ENCODE data around the gene JPH3. TPM values are rescaled to one million over a fixed set of nuclear protein-coding genes. Genes with fewer than 3 reads are reported as not detected.
"Not testable (repeated sequence)": the region's sequence is repeated elsewhere in the genome, so short reads cannot be mapped to it uniquely, and the experiment has no call there.

Gene JPH3
- polyA plus RNA-seq, 1 donor (not counting 4 experiments of a cell fraction or from before 2014, with no cell fraction given) = not detected

GRCh38 chr16:87575027-87575804, 27.1 kb upstream of the JPH3 start:
- H3K4me3 ChIP-seq (ENCODE audit: control insufficient read depth in 2 of 3, extremely low read depth in 1 of 3, insufficient read depth in 2 of 3, low read depth in 1 of 3, low read length in 3 of 3) = no peak overlapping the region
- DNase-seq (ENCODE audit: low read depth, low spot score) (no peak), FAIRE-seq (no peak)
- dilution Hi-C loops (cut with MboI; ENCODE audit: extremely low pct_ligation_motif_present, low sequenced_read_pairs) = no loop called here
- H3K79me2 ChIP-seq (ENCODE audit: control insufficient read depth, insufficient read depth, low read length) = no peaks in the 10 kb centered on the region
- H3K9me3 ChIP-seq (ENCODE audit: control insufficient read depth, low read depth, low read length) = no peaks in the 10 kb centered on the region
- no peaks in the 10 kb centered on the region for H4K20me1 ChIP-seq (ENCODE audit: control insufficient read depth, extremely low read depth, insufficient read depth, low read length)
- no peak overlapping the region for H3K4me2 ChIP-seq (ENCODE audit: control insufficient read depth, extremely low read depth, insufficient read depth, low read depth, low read length)
- no peaks in the 10 kb centered on the region for H3K9me1 ChIP-seq (ENCODE audit: control insufficient read depth, extremely low read depth, insufficient read depth, low read length)
- H3K27me3 ChIP-seq (ENCODE audit: control insufficient read depth, extremely low read depth, insufficient read depth, low read length) = peaks cover 20% of the 10 kb centered on the region
- no peaks in the 10 kb centered on the region for H3K36me3 ChIP-seq (ENCODE audit: control insufficient read depth in 2 of 2, extremely low read depth in 1 of 2, insufficient read depth in 2 of 2, low read length in 2 of 2)
- TF ChIP-seq CTCF (optimal IDR thresholded peaks at IDR 0.05 in 1 of 3, IDR thresholded peaks at IDR 0.05 in 1 of 3, conservative IDR thresholded peaks at IDR 0.05 in 1 of 3; ENCODE audit: extremely low read depth in 1 of 3, insufficient read depth in 2 of 3, low read length in 3 of 3) (no peak), EZH2 (IDR thresholded peaks at IDR 0.05; ENCODE audit: low read length) (no peak)
- no peaks in the 10 kb centered on the region for H3K4me1 ChIP-seq (ENCODE audit: control insufficient read depth, extremely low read depth, insufficient read depth, low read length)
- no peak overlapping the region for H3K27ac ChIP-seq (ENCODE audit: control insufficient read depth, insufficient read depth, low read length)
- no peak overlapping the region for H2AFZ ChIP-seq (ENCODE audit: control insufficient read depth, low read length)
- no peak overlapping the region for H3K9ac ChIP-seq (ENCODE audit: control insufficient read depth, extremely low read depth, insufficient read depth, low read length)

DNA sequence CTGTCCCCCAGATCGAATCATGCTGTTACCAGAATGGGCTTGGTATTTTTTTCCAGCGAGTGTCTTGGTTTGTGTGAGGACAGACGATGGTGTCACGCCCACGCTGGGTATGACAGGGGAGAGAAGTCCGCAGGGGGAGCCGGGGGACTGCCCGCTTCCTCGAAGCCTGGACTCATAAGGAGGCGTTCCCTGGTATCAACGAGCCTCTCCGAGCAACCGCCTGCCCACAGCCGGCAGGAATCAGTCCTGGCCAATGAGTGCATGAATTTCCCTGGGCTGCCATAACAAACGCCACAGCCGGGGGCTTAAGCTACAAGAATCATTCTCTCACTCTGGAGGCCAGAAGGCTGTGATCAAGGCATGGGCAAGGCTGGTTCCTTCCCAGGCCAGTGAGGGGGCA, 26.1 kb upstream of the JPH3 start:
- no peak overlapping the region for H2AFZ ChIP-seq (ENCODE audit: control insufficient read depth, low read length)
- no peak overlapping the region for H3K4me3 ChIP-seq (ENCODE audit: control insufficient read depth in 2 of 3, extremely low read depth in 1 of 3, insufficient read depth in 2 of 3, low read depth in 1 of 3, low read length in 3 of 3)
- no peaks in the 10 kb centered on the region for H3K36me3 ChIP-seq (ENCODE audit: control insufficient read depth in 2 of 2, extremely low read depth in 1 of 2, insufficient read depth in 2 of 2, low read length in 2 of 2)
- DNase-seq (ENCODE audit: low read depth, low spot score) (no peak), FAIRE-seq (no peak)
- H3K9ac ChIP-seq (ENCODE audit: control insufficient read depth, extremely low read depth, insufficient read depth, low read length) = no peak overlapping the region
- dilution Hi-C loops (cut with MboI; ENCODE audit: extremely low pct_ligation_motif_present, low sequenced_read_pairs) = no loop called here
- H3K27ac ChIP-seq (ENCODE audit: control insufficient read depth, insufficient read depth, low read length) = no peak overlapping the region
- no peaks in the 10 kb centered on the region for H3K9me1 ChIP-seq (ENCODE audit: control insufficient read depth, extremely low read depth, insufficient read depth, low read length)
- H3K4me2 ChIP-seq (ENCODE audit: control insufficient read depth, extremely low read depth, insufficient read depth, low read depth, low read length) = no peak overlapping the region
- TF ChIP-seq EZH2 (IDR thresholded peaks at IDR 0.05; ENCODE audit: low read length) (no peak), CTCF (optimal IDR thresholded peaks at IDR 0.05 in 1 of 3, IDR thresholded peaks at IDR 0.05 in 1 of 3, conservative IDR thresholded peaks at IDR 0.05 in 1 of 3; ENCODE audit: extremely low read depth in 1 of 3, insufficient read depth in 2 of 3, low read length in 3 of 3) (no peak)
- no peaks in the 10 kb centered on the region for H3K4me1 ChIP-seq (ENCODE audit: control insufficient read depth, extremely low read depth, insufficient read depth, low read length)
- H3K9me3 ChIP-seq (ENCODE audit: control insufficient read depth, low read depth, low read length) = no peaks in the 10 kb centered on the region
- no peaks in the 10 kb centered on the region for H4K20me1 ChIP-seq (ENCODE audit: control insufficient read depth, extremely low read depth, insufficient read depth, low read length)
- H3K27me3 ChIP-seq (ENCODE audit: control insufficient read depth, extremely low read depth, insufficient read depth, low read length) = peaks cover 15% of the 10 kb centered on the region
- H3K79me2 ChIP-seq (ENCODE audit: control insufficient read depth, insufficient read depth, low read length) = no peaks in the 10 kb centered on the region

GRCh38 chr16:87578142-87578930, 24.0 kb upstream of the JPH3 start:
- H3K27ac ChIP-seq (ENCODE audit: control insufficient read depth, insufficient read depth, low read length); H3K9me3 ChIP-seq (ENCODE audit: control insufficient read depth, low read depth, low read length); FAIRE-seq; H3K9me1 ChIP-seq (ENCODE audit: control insufficient read depth, extremely low read depth, insufficient read depth, low read length); H3K36me3 ChIP-seq (ENCODE audit: control insufficient read depth in 2 of 2, extremely low read depth in 1 of 2, insufficient read depth in 2 of 2, low read length in 2 of 2); DNase-seq (ENCODE audit: low read depth, low spot score); H3K4me2 ChIP-seq (ENCODE audit: control insufficient read depth, extremely low read depth, insufficient read depth, low read depth, low read length); H3K4me1 ChIP-seq (ENCODE audit: control insufficient read depth, extremely low read depth, insufficient read depth, low read length); H3K4me3 ChIP-seq (ENCODE audit: control insufficient read depth in 2 of 3, extremely low read depth in 1 of 3, insufficient read depth in 2 of 3, low read depth in 1 of 3, low read length in 3 of 3); H2AFZ ChIP-seq (ENCODE audit: control insufficient read depth, low read length); H4K20me1 ChIP-seq (ENCODE audit: control insufficient read depth, extremely low read depth, insufficient read depth, low read length); H3K79me2 ChIP-seq (ENCODE audit: control insufficient read depth, insufficient read depth, low read length); H3K9ac ChIP-seq (ENCODE audit: control insufficient read depth, extremely low read depth, insufficient read depth, low read length); dilution Hi-C loops (cut with MboI; ENCODE audit: extremely low pct_ligation_motif_present, low sequenced_read_pairs): not testable (repeated sequence)
- H3K27me3 ChIP-seq (ENCODE audit: control insufficient read depth, extremely low read depth, insufficient read depth, low read length) = peaks cover 21% of the 10 kb centered on the region
